Thoracic aorta (tissue), 2 donors: ENCODE data around the gene ITPRIPL1. TPM values are rescaled to one million over a fixed set of nuclear protein-coding genes. Genes with fewer than 3 reads are reported as not detected.

Source experiments
- ATAC-seq: fragments of 150-250 bp; one replicate; pipeline ENCODE4 v1.8.0; 2017; ENCODE audit warnings: low read depth; ENCODE audit not compliant: insufficient number of reproducible peaks, low FRiP score
- DNase-seq: peaks from one replicate; pipeline ENCODE4 v3.0.0-alpha.2; 2020; ENCODE audit warnings: low spot score
- H3K27ac ChIP-seq, 2 donors: fragments of 200-600 bp; sonication (generic); 1 replicate in 1 of 2; 2 replicates in 1 of 2; pipeline ENCODE4 v1.5.1; 2016; ENCODE audit warnings: mild to moderate bottlenecking in 2 of 2, moderate library complexity in 2 of 2
- H3K27me3 ChIP-seq: fragments of 200-600 bp; sonication (generic); replicated peaks from 2 replicates; pipeline ENCODE4 v1.6.0; 2016; ENCODE audit warnings: mild to moderate bottlenecking; ENCODE audit not compliant: insufficient read depth
- H3K36me3 ChIP-seq: fragments of 200-600 bp; sonication (generic); one replicate; pipeline ENCODE4 v1.5.1; 2016
- H3K4me1 ChIP-seq, 2 donors: fragments of 200-600 bp; sonication (generic); 1 replicate in 1 of 2; 2 replicates in 1 of 2; pipeline versions ENCODE4 v1.5.1 to v1.6.0; 2016; ENCODE audit warnings: low read depth in 2 of 2, mild to moderate bottlenecking in 1 of 2; ENCODE audit not compliant: control insufficient read depth in 1 of 2
- H3K4me3 ChIP-seq: fragments of 200-600 bp; sonication (generic); 2 replicates; pipeline ENCODE4 v1.5.1; 2016; ENCODE audit warnings: mild to moderate bottlenecking
- H3K9me3 ChIP-seq: fragments of 200-600 bp; sonication (generic); 2 replicates; pipeline ENCODE4 v1.5.1; 2016
- total RNA-seq, 2 donors: library from RNA; depleted of rRNA; stranded (reverse); fragments of >200 nt; gene quantifications; one replicate each; pipeline versions ENCODE4 v1.1.0 to v1.2.3, GENCODE V29; 2016
- TF ChIP-seq, protein P1 (sequence below): fragments of 200-600 bp; sonication (generic); IDR thresholded peaks from one replicate; pipeline ENCODE4 v1.5.1; 2019; ENCODE audit warnings: antibody characterized with exemption

The ITPRIPL1 gene
- total RNA-seq, 2 donors from 2014 or later, result 0.63 to 1.6 TPM

DNA sequence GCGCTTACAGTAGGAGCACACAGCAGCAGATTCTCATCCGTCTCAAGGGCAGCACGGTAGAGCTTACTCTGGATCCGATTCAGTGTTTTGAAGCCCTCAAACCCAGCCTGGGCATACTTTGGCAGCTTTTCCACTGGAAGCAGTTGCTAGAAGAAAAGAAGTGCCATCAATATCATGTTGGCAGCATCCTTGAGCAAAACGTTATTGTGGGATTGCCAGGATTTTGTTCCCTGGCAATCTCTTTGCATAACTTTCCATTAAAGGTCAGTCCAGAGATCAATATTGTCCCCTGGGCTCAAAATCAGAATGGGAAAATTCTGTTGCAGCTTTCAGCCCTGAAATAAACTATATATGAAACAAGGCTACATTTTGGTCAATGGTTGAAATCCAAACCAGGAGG is 28.2 kb upstream of the ITPRIPL1 start:
- Histone ChIP-seq H3K27me3 (no peaks in the 10 kb centered on the region), H3K36me3 (peaks cover 95% of the 10 kb centered on the region), H3K4me3 (no peak overlapping the region), H3K4me1 (no peaks in the 10 kb centered on the region), H3K27ac (no peak overlapping the region), H3K9me3 (no peaks in the 10 kb centered on the region)
- TF ChIP-seq, protein P1, sequence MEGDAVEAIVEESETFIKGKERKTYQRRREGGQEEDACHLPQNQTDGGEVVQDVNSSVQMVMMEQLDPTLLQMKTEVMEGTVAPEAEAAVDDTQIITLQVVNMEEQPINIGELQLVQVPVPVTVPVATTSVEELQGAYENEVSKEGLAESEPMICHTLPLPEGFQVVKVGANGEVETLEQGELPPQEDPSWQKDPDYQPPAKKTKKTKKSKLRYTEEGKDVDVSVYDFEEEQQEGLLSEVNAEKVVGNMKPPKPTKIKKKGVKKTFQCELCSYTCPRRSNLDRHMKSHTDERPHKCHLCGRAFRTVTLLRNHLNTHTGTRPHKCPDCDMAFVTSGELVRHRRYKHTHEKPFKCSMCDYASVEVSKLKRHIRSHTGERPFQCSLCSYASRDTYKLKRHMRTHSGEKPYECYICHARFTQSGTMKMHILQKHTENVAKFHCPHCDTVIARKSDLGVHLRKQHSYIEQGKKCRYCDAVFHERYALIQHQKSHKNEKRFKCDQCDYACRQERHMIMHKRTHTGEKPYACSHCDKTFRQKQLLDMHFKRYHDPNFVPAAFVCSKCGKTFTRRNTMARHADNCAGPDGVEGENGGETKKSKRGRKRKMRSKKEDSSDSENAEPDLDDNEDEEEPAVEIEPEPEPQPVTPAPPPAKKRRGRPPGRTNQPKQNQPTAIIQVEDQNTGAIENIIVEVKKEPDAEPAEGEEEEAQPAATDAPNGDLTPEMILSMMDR, result no peak
- ATAC-seq, result no peak
- DNase-seq, result no peak

DNA sequence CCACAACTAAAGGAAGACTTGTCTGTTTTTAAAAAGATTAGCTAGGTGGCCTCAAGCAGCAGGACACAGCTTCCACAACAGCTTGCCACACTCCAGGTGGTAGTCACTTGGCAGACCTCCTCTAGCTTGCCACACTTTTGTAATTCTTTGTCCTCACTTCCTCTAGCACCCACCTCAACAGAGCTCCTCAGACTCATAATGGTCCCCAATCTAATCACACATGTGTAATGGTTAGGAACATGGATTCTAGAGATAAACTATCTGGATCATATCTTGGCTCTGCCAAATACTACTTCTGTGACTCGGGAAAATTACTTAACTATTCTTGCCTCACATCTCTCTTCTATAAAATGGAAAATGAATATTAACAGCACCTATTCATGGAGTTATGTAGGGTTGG is 23.3 kb upstream of the ITPRIPL1 start:
- Histone ChIP-seq H3K27ac (no peak overlapping the region), H3K36me3 (peaks cover 64% of the 10 kb centered on the region), H3K9me3 (no peaks in the 10 kb centered on the region), H3K4me1 (peaks cover 9 to 17% of the 10 kb centered on the region in 2 donors), H3K4me3 (no peak overlapping the region), H3K27me3 (no peaks in the 10 kb centered on the region)
- TF ChIP-seq, protein P1, result no peak
- DNase-seq, result no peak
- no peak for ATAC-seq

DNA sequence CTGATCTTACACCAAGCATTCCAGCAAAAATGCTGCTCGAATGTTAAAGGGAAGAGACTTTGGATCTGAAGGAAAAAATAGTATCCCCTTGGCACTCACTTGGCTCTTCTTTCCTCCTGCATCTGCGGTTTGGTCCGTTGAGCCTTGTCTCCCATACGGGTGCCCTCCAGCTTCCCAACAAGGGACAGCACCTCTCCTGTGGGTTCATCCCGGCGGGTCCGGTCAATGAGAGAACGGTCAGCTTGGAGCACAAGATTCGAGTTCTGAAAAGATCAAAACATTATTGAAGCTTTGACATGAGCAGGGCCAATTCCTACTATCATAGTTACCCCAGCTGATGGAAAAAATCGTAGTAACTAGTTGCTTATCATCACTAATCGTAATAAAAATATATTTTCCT is 20.5 kb upstream of the ITPRIPL1 start:
- Histone ChIP-seq H3K27ac (no peak overlapping the region), H3K4me1 (peaks cover 9 to 17% of the 10 kb centered on the region in 2 donors), H3K9me3 (no peaks in the 10 kb centered on the region), H3K27me3 (no peaks in the 10 kb centered on the region), H3K4me3 (peak overlapping the region; percentile 90), H3K36me3 (peaks cover 37% of the 10 kb centered on the region)
- TF ChIP-seq, protein P1, result no peak
- DNase-seq (no peak), ATAC-seq (no peak)

DNA sequence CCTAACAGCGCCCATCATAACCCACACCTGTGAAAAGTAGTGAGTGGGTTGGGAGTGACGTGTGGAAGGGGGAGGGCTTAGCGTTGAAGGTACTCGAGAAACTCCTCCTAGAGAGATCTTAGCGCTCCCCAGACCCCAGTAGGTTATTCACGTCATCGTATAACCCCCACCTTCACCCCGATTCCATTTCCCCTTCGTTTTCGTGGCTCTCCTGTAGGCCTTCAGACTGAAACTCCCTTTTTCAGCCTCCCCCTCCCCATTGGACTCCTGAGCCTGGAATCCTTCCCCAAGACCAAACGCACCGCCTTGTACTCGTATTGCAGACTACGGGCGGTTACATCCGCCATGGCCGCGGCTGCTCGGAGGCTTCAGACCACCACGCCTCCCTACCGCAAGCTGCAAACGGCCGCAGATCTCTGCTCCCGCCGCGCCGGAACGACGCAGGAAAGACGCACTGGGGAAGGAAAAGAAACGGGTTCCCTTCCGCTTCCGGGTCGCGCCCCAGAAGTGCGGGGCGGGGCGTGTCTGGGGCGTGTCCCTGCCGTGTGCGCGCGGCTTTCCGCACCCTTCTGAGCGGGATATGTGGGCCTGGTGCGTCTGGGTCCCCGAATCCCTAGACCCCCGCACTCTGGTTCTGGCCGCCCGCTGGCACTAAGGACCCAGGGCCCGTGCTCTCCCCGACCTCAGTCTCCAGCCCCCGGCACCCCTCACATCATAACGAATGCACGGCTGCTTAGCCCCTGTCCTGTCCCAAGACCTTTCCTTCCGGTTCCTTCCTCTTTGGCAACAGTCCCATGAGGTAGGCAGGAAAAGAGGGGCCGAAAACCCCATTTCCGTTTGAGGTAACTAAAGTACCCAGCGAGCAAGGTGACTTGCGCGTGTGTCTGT is 19.8 kb upstream of the ITPRIPL1 start, which contains the start of gene SNRNP200:
Gene SNRNP200 (minus strand): TSS at position 456 of the 888 bp plus-strand sequence. CDS start 109 bp downstream, at position 347.
- Histone ChIP-seq H3K27ac (peak within 1 kb of the TSS; percentile 82 to 85), H3K9me3 (no peaks in the 10 kb centered on the region), H3K4me3 (peak within 1 kb of the TSS; percentile 90), H3K4me1 (peaks cover 9 to 17% of the 10 kb centered on the region in 2 donors), H3K27me3 (no peaks in the 10 kb centered on the region), H3K36me3 (peaks cover 30% of the 10 kb centered on the region)
- TF ChIP-seq, protein P1, result no peak
- DNase-seq, result peak; percentile 43
- ATAC-seq, result peak; percentile 76

DNA sequence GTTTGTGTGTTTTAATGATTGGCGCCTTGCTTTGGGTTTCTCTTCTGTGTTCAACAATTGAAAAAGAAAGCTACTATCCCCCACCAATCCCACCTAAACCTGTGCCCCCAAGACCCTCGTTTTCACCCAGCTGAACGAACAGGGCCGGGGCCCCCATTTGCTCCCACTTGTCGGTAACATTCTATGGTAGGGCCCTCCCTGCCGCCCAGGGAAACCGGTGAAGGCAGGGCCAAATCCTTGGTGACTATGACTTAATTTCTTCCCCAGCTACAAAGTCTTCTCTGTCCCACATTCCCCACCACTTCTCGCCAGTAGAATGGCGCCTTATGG is 19.2 kb upstream of the ITPRIPL1 start:
- Histone ChIP-seq H3K9me3 (no peaks in the 10 kb centered on the region), H3K4me3 (peak overlapping the region; percentile 90), H3K36me3 (peaks cover 24% of the 10 kb centered on the region), H3K27ac (peak overlapping the region; percentile 82 to 85), H3K4me1 (peaks cover 9 to 17% of the 10 kb centered on the region in 2 donors), H3K27me3 (no peaks in the 10 kb centered on the region)
- no peak for DNase-seq
- TF ChIP-seq, protein P1, result no peak
- ATAC-seq, result no peak
